GM19324 (cell line): ENCODE measurements around the gene EPHA6.
"Not testable (repeated sequence)": the region's sequence is repeated elsewhere in the genome, so short reads cannot be mapped to it uniquely, and the experiment has no call there.

ENCODE experiments used
- ATAC-seq: cut with Tn5 transposase; IDR thresholded peaks from one replicate; pipeline ENCODE4 v1.9.1; 2021; ENCODE audit warnings: mild to moderate bottlenecking, moderate library complexity; ENCODE audit not compliant: unreplicated experiment, low FRiP score

The EPHA6 gene

GRCh38 chr3:97391167-97391566, 576.8 kb downstream of the EPHA6 start:
- ATAC-seq: no peak

- ATAC-seq: no peak
These were observed 595.2 kb downstream of the EPHA6 start for GRCh38 chr3:97409612-97410011.

GRCh38 chr3:97421565-97421964, 607.2 kb downstream of the EPHA6 start:
- no peak for ATAC-seq

DNA sequence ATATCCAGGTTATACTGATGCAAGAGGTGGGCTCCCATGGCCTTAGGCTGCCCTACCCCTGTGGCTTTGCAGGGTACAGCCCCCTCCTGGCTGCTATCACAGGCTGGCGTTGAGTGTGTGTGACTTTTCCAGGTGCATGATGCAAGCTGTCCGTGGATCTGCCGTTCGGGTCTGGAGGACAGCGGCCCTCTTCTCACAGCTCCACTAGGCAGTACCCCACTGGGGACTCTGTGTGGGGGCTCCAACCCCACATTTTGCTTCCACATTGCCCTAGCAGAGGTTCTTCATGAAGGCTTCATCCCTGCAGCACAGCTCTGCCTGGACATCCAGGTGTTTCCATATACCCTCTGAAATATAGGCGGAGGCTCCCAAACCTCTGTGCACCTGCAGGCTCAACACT, 610.6 kb downstream of the EPHA6 start:
- ATAC-seq: no peak

- no peak for ATAC-seq
These were observed 616.2 kb downstream of the EPHA6 start for GRCh38 chr3:97430601-97431000.

GRCh38 chr3:97432914-97433313, 618.5 kb downstream of the EPHA6 start:
- no peak for ATAC-seq

DNA sequence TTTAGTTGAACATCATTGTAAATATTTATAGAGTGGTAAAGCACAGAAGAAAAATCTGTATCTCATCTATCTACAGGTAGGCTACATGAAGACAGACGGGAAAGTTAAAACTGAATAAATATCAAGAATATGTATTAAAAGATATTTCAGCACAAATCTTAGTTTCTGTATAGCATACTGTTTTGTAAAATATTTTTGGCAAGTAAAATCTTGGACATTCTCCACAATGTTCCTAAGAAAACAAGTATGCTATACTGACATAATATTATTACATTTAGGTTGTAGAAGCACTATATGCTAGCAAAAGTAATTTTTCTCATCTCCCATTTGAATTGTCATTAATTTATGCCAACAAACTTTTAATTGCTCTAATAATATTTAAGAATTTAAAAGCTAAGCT, 623.7 kb downstream of the EPHA6 start:
- no peak for ATAC-seq

GRCh38 chr3:97439373-97439772, 625.0 kb downstream of the EPHA6 start:
- ATAC-seq: no peak

- ATAC-seq: no peak
These were observed 649.6 kb downstream of the EPHA6 start for GRCh38 chr3:97464035-97464434.

DNA sequence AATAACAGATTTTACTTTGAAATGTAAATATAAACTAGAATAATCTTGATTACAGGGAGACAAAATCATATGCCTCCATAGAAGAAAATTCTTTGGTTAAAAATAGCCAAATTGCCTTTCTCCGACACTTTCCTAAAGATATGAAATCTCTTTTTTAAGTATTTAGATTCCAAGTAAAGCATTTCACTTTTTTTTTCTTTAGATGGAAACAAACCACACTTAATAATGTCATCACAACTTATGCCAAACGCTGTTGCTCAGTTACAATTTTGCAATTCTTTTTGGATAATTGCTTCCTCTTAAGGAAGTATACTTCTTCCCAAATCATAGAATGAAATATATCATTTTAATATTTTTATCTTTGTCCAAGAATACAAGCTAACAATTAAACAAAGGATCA, 656.1 kb downstream of the EPHA6 start:
- ATAC-seq: no peak

DNA sequence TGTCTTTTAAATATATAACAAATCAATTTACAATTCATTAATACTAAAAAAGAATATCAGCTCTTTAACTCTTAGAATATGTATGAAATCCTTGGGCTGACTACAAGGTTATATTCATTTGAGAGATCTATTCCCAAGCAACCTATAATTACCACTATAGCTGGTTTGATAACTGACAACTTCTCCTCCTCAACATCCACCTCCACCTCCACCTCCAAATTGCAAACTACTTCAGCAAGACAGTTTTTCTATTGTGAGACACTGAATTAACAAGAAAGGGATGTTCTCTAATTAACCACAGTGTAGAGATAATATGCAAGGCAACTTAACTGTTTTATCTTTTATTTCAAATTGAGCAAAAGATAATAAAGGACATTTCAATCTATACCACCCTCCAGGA, 665.3 kb downstream of the EPHA6 start:
- no peak for ATAC-seq

GRCh38 chr3:97480696-97481289, 666.4 kb downstream of the EPHA6 start:
- ATAC-seq: not testable (repeated sequence)

DNA sequence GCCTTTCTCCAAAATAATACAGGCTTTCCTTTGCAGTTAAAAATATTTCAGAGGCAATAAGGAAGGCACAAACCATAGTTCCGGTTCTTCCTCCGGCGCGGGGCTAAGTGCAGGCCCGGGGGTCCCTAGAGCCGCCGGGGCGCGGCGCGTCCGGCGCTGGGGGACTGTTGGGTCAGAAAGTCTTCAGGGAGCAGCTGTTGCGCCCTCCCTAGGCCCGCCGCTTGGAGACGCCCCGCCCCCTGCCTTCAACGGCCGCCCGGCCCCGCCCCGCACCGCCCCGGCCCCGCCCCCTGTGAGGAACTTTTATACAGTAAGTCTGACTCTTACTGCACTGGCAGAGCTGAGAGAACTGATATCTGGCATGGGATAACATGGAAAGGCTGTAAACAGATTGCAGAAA, 667.0 kb downstream of the EPHA6 start:
- no peak for ATAC-seq

- no peak for ATAC-seq
These were observed 670.8 kb downstream of the EPHA6 start for GRCh38 chr3:97485206-97485605.

- no peak for ATAC-seq
These were observed 673.2 kb downstream of the EPHA6 start for GRCh38 chr3:97487587-97487986.

- ATAC-seq: no peak
These were observed 674.3 kb downstream of the EPHA6 start for GRCh38 chr3:97488741-97489140.

- ATAC-seq: no peak
These were observed 681.5 kb downstream of the EPHA6 start for GRCh38 chr3:97495896-97496295.

DNA sequence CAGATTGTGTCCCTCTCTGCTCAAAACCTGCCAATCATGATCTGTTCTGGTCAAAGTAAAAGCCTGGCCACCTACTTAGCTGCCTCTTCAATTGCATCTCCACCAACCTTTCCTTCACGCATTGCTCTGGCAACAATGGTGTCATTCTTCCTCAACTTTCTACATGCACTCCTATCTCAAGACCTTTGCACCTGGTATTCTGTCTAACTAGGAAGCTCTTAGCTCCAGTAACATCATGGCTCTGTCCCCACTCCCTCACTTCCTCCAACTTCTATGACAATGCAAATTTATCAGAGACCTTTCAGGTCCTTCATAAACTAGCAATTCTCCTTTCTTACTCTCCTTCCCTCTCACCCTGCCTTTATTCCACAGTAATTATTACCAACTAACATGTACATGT, 682.7 kb downstream of the EPHA6 start:
- no peak for ATAC-seq

GRCh38 chr3:97504463-97504862, 690.1 kb downstream of the EPHA6 start:
- ATAC-seq: no peak

GRCh38 chr3:97510795-97511194, 696.4 kb downstream of the EPHA6 start:
- ATAC-seq: no peak

GRCh38 chr3:97515076-97515475, 700.7 kb downstream of the EPHA6 start:
- no peak for ATAC-seq

GRCh38 chr3:97530691-97531090, 716.3 kb downstream of the EPHA6 start:
- no peak for ATAC-seq

DNA sequence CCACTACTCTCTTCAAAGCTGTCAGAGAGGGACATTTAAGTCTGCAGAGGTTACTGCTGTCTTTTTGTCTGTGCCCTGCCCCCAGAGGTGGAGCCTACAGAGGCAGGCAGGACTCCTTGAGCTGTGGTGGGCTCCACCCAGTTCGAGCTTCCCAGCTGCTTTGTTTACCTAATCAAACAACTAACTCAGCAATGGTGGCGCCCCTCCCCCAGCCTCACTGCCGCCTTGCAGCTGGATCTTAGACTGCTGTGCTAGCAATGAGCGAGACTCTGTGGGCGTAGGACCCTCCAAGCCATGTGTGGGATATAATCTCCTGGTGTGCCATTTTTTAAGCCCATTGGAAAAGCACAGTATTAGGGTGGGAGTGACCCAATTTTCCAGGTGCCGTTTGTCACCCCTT, 733.2 kb downstream of the EPHA6 start:
- not testable (repeated sequence) for ATAC-seq
